KMS-11 (cell line): Measurements from ENCODE around the gene NTM.

ENCODE experiments used
- H2AFZ ChIP-seq: fragments of 200-600 bp; sonication (generic); 2 replicates; pipeline ENCODE4 v1.6.1; 2016; ENCODE audit warnings: antibody characterized with exemption, mixed run types, low read depth
- H3K27ac ChIP-seq: fragments of 200-600 bp; sonication (generic); 2 replicates; pipeline ENCODE4 v1.6.1; 2016; ENCODE audit warnings: mild to moderate bottlenecking, mixed run types
- H3K27me3 ChIP-seq: fragments of 200-600 bp; sonication (generic); 2 replicates; pipeline ENCODE4 v1.6.1; 2017; ENCODE audit warnings: mild to moderate bottlenecking, low read depth, mixed run types, moderate library complexity; ENCODE audit not compliant: insufficient read depth
- H3K36me3 ChIP-seq: fragments of 200-600 bp; sonication (generic); 2 replicates; pipeline ENCODE4 v1.6.1; 2017; ENCODE audit warnings: mild to moderate bottlenecking, mixed run types; ENCODE audit not compliant: insufficient read depth
- H3K4me1 ChIP-seq: fragments of 200-600 bp; sonication (generic); 2 replicates; pipeline ENCODE4 v1.6.1; 2016; ENCODE audit warnings: mild to moderate bottlenecking, low read depth, mixed run types; ENCODE audit not compliant: poor library complexity, severe bottlenecking
- H3K4me2 ChIP-seq: fragments of 200-600 bp; sonication (generic); 2 replicates; pipeline ENCODE4 v1.7.0; 2016; ENCODE audit warnings: mild to moderate bottlenecking, mixed run types
- H3K4me3 ChIP-seq: fragments of 200-600 bp; sonication (generic); IDR thresholded peaks from 2 replicates; pipeline ENCODE4 v1.6.1; 2017; ENCODE audit warnings: low read depth, low read length, mixed read lengths; ENCODE audit not compliant: insufficient read depth
- H3K79me2 ChIP-seq: fragments of 200-600 bp; sonication (generic); 2 replicates; pipeline ENCODE4 v1.6.1; 2016; ENCODE audit warnings: low read depth, mixed run types; ENCODE audit not compliant: insufficient read depth
- H3K9ac ChIP-seq: fragments of 200-600 bp; sonication (generic); 2 replicates; pipeline ENCODE4 v1.6.1; 2016; ENCODE audit warnings: mild to moderate bottlenecking, mixed run types
- H4K20me1 ChIP-seq: fragments of 200-600 bp; sonication (generic); 2 replicates; pipeline ENCODE4 v1.6.1; 2016; ENCODE audit warnings: mild to moderate bottlenecking, mixed run types; ENCODE audit not compliant: insufficient read depth
- TF ChIP-seq, protein P1 (sequence below): fragments of 200-600 bp; sonication (generic); conservative IDR thresholded peaks from 2 replicates; pipeline ENCODE4 v1.6.1; 2017; ENCODE audit warnings: low read depth, mild to moderate bottlenecking, antibody characterized with exemption, low read length, moderate library complexity, mixed read lengths

The NTM gene

DNA sequence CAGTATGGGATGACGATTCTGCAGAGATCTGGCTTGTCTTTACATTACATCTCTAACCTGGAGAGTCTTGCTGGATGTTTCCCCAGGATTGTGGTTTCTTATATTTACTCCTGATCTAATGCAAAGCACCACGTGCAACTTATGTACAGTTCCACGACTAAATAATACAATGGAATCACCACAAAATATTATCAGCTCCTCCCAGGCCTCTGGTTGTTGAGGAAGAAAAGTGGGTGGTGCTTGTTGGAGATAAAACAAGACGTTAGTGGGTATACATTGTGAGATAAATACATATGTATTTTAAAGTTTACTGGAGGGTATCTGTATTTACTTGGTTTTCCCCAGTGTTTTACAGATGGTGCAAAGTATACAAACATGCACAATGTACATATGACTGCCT, 569.7 kb downstream of the NTM start:
- Histone ChIP-seq H3K27ac (no peak overlapping the region), H3K4me3 (no peak overlapping the region), H3K79me2 (no peaks in the 10 kb centered on the region), H3K4me2 (no peak overlapping the region), H2AFZ (no peak overlapping the region), H3K36me3 (no peaks in the 10 kb centered on the region), H3K4me1 (no peaks in the 10 kb centered on the region), H4K20me1 (no peaks in the 10 kb centered on the region), H3K9ac (no peak overlapping the region), H3K27me3 (no peaks in the 10 kb centered on the region)
- TF ChIP-seq, protein P1, sequence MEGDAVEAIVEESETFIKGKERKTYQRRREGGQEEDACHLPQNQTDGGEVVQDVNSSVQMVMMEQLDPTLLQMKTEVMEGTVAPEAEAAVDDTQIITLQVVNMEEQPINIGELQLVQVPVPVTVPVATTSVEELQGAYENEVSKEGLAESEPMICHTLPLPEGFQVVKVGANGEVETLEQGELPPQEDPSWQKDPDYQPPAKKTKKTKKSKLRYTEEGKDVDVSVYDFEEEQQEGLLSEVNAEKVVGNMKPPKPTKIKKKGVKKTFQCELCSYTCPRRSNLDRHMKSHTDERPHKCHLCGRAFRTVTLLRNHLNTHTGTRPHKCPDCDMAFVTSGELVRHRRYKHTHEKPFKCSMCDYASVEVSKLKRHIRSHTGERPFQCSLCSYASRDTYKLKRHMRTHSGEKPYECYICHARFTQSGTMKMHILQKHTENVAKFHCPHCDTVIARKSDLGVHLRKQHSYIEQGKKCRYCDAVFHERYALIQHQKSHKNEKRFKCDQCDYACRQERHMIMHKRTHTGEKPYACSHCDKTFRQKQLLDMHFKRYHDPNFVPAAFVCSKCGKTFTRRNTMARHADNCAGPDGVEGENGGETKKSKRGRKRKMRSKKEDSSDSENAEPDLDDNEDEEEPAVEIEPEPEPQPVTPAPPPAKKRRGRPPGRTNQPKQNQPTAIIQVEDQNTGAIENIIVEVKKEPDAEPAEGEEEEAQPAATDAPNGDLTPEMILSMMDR = no peak

DNA sequence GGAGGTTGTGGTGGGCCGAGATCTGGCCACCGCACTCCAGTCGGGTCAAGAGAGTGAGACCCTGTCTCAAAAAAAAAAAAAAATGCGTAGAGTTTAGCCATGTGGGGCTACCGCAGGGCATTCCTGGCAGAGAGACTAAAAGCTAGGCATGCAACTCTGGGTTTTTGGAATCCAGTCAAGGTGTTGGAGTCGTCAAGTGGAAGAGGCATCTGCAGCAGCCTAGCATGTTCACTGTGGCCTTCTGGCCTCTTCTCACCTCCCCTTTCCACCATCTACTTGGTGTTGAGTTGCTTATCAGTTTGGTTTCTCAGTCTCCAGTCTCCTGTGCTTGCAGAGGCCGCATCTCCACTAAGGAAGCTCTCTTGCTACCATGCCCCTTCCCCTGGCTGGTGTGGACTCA, 572.5 kb downstream of the NTM start:
- H2AFZ ChIP-seq = no peak overlapping the region
- H3K27me3 ChIP-seq = no peaks in the 10 kb centered on the region
- H3K4me3 ChIP-seq = no peak overlapping the region
- H3K4me2 ChIP-seq = no peak overlapping the region
- H3K36me3 ChIP-seq = no peaks in the 10 kb centered on the region
- no peaks in the 10 kb centered on the region for H4K20me1 ChIP-seq
- H3K79me2 ChIP-seq = no peaks in the 10 kb centered on the region
- no peak overlapping the region for H3K27ac ChIP-seq
- no peaks in the 10 kb centered on the region for H3K4me1 ChIP-seq
- TF ChIP-seq, protein P1 = no peak
- H3K9ac ChIP-seq = no peak overlapping the region

DNA sequence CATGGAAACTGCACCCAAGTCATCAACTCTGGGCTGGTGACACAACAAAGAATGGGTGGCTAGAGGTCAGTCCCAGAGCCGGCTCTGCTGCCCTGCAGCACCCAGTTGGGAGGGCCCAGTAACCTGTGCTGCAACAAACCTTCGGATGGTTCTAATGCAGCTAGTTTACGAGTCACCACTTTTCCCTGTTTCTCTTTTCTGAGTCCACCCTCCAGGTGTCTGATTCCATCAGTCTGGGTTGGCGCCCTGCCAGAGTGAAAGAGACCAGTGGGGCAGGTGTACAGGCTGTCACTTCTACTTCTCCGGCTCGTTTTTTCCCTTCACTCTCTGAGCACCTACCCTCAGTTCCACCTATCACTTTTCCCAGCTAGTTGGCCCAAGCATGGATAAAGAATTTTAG, 572.9 kb downstream of the NTM start:
- no peaks in the 10 kb centered on the region for H3K79me2 ChIP-seq
- TF ChIP-seq, protein P1 = no peak
- H3K9ac ChIP-seq = no peak overlapping the region
- H2AFZ ChIP-seq = no peak overlapping the region
- H3K4me1 ChIP-seq = no peaks in the 10 kb centered on the region
- H3K27ac ChIP-seq = no peak overlapping the region
- no peak overlapping the region for H3K4me2 ChIP-seq
- H4K20me1 ChIP-seq = no peaks in the 10 kb centered on the region
- no peaks in the 10 kb centered on the region for H3K27me3 ChIP-seq
- no peak overlapping the region for H3K4me3 ChIP-seq
- no peaks in the 10 kb centered on the region for H3K36me3 ChIP-seq

DNA sequence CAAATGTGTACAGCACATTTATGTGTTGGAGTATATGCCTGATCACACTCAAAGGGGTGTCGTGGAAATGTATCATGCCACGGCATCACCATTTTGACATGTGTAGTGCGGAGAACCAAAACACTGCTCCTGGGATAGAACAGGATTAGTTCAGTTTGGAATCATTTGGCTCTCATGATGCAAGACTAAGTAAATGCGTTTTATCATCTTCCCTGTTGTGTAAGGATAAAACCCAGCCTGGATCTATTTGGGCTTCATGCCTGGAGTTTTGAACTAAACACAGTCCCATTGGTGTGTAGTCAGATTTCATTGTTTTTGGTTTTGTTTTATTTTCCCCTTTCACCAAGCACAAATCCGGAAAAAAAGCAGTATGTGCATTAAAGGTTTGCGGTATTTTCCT, 574.3 kb downstream of the NTM start:
- H3K27me3 ChIP-seq = no peaks in the 10 kb centered on the region
- H3K4me2 ChIP-seq = no peak overlapping the region
- no peaks in the 10 kb centered on the region for H3K79me2 ChIP-seq
- H3K27ac ChIP-seq = no peak overlapping the region
- H3K36me3 ChIP-seq = no peaks in the 10 kb centered on the region
- no peaks in the 10 kb centered on the region for H3K4me1 ChIP-seq
- H3K4me3 ChIP-seq = no peak overlapping the region
- no peaks in the 10 kb centered on the region for H4K20me1 ChIP-seq
- no peak overlapping the region for H2AFZ ChIP-seq
- TF ChIP-seq, protein P1 = no peak
- H3K9ac ChIP-seq = no peak overlapping the region

DNA sequence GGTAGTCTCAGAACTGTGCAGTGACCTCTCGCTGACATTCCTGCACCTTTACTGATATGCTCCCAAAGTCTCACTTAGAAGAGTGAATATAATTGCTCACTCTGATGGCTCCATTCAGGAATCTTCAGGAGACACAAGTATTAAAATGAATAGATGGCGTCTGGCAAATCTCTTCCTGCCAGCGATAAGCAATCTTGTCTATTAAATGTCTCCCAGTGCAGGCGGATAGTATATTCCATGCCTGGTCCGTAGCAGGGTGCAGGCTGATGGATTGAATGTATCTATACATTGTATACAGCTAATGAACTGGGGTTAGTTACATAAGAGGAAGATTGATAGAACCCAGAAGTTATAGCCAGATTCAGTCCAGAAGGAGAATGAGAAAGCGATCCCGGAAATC, 575.3 kb downstream of the NTM start:
- H3K79me2 ChIP-seq = no peaks in the 10 kb centered on the region
- TF ChIP-seq, protein P1 = no peak

More for the DNA sequence above, 575.3 kb downstream of the NTM start:
- no peak overlapping the region for H3K27ac ChIP-seq
- H3K36me3 ChIP-seq = no peaks in the 10 kb centered on the region
- no peak overlapping the region for H3K4me2 ChIP-seq
- H3K4me3 ChIP-seq = no peak overlapping the region
- H3K4me1 ChIP-seq = no peaks in the 10 kb centered on the region
- no peaks in the 10 kb centered on the region for H4K20me1 ChIP-seq
- no peak overlapping the region for H2AFZ ChIP-seq
- H3K27me3 ChIP-seq = no peaks in the 10 kb centered on the region
- H3K9ac ChIP-seq = no peak overlapping the region
